ENCODE data around the gene SCO2.
"Not testable (repeated sequence)": the region's sequence is repeated elsewhere in the genome, so short reads cannot be mapped to it uniquely, and the experiment has no call there.

Gene SCO2

GRCh38 chr22:50550395-50550794 is 25.0 kb upstream of the SCO2 start:
- no peak for DNase-seq

DNA sequence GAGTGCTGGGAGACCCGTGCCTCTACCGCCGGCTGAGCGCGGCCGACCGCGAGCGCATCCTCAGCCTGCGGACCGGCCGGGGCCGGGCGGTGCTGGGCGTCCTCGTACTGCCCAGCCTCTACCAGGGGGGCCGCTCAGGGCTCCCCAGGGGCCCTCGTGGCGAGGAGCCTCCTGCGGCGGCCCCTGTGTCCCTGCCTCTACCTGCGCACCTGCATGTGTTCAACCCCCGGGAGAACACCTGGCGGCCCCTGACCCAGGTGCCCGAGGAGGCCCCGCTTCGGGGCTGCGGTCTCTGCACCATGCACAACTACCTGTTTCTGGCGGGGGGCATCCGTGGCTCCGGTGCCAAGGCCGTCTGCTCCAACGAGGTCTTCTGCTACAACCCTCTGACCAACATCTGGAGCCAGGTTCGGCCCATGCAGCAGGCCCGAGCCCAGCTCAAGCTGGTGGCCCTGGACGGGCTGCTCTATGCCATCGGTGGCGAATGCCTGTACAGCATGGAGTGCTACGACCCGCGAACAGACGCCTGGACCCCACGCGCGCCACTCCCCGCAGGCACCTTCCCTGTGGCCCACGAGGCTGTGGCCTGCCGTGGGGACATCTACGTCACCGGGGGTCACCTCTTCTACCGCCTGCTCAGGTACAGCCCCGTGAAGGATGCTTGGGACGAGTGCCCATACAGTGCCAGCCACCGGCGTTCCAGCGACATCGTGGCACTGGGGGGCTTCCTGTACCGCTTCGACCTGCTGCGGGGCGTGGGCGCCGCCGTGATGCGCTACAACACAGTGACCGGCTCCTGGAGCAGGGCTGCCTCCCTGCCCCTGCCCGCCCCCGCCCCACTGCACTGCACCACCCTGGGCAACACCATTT is 23.8 kb upstream of the SCO2 start:
- no peak for DNase-seq

DNA sequence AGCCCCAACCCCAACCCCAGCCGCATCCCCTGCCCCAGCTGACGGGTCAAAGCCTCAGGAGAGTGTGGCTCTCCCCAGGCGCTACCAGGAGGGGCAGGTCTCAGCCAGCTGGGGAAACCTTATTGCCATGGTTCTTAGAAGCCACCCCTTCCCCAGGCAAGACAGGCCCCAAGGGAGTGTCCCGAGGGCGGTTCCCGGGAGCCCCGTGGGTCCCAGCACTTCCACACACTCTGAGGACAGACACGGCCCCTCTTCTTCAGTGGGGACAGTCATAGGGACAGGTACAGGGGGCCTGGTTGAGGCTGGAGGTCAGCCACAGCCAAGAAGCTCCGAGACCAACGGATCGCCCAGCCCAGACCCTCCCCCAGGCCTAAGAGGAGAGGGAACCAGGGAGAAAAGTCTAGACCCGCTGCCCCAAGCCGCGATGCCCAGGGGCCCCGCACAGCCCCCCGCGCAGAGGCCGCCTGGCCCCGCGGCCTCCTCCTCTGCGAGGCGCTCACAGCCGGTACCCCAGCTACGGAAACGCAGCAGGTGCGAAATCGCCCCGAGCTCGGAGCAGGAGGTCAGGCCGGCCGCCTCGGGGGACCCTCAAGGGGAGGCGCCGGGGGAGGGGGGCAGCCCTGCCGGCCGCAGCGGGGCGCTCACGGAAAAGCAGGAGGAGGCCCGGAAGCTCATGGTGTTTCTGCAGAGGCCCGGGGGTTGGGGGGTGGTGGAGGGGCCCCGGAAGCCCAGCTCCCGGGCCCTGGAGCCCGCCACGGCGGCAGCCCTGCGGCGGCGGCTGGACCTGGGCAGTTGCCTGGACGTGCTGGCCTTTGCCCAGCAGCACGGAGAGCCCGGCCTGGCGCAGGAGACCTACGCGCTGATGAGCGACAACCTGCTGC is 22.9 kb upstream of the SCO2 start:
- peak; percentile 85 for DNase-seq

DNA sequence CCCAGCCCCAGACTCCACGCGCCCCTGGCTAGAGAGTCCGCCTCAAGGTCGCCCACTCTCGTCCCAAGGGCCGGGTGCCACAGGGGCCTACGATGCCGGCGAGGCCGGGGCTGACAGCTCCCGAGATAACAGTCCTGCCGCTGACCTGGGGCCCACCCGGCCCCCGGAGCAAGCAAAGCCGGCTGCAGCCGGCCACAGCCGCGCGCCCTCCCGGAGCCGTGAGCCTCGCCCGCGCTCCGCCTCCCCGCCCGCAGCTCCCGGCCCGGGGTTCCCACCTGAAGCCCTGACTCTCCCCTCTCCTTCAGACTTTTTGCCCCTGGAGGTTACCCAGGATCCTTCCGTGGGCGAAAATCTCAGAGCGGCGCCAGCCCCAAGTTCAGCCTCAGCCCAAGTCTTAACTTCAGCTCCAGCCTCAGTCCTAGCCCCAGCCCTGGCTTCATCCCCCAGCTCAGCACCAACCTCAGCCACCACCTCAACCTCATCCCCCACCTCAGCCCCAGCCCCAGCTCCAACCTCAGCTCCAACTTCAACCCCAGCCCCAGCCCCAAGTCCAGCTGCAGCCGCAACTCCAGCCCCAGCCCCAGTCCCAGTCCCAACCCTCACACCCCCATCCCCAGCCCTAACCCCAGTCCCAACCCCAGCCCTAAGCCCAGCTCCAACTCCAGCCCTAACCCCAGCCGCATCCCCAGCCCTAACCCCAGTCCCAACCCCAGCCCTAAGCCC is 22.0 kb upstream of the SCO2 start:
- no peak for DNase-seq

- no peak for DNase-seq
Measured at GRCh38 chr22:50546326-50547262, 21.2 kb upstream of the SCO2 start.

GRCh38 chr22:50545522-50546325 is 20.3 kb upstream of the SCO2 start, which contains the start of gene KLHDC7B:
TSS of gene KLHDC7B (plus strand) at chr22:50545899. CDS start at chr22:50546244, 345 bp downstream.
- DNase-seq = no peak

GRCh38 chr22:50544746-50545253 is 19.4 kb upstream of the SCO2 start:
- no peak for DNase-seq

DNA sequence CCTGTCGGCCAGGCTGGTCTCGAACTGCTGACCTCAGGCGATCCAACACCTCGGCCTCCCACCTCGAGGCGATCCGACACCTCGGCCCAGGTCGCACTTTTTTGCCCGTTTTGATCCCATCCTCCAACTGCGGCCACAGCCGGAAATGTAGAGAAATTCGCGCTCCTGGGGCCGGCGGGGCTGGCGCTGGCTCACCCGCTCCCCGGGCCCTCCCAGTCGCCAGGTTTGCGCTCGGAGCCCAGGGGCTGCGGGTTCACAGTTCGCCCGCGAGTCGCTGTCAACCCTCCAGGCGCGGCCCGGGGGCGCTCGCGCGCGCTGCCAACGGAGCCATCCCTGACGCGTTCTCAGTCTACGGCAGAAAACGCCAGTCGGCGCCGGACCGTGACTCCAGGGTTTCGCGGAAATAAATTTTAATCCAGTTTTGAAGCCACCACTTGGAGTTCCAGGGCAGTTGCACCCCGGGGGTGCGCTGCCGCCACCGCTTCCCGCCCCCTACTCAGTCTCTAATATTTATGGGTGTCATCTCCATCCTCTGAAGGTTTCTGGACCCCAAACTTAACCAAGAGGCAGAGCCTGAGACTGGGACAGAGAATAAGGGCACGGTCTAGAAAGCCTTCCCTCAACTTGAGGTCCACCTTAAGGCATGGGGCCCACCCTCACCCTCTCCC is 18.8 kb upstream of the SCO2 start:
- DNase-seq = peak; percentile 94

DNA sequence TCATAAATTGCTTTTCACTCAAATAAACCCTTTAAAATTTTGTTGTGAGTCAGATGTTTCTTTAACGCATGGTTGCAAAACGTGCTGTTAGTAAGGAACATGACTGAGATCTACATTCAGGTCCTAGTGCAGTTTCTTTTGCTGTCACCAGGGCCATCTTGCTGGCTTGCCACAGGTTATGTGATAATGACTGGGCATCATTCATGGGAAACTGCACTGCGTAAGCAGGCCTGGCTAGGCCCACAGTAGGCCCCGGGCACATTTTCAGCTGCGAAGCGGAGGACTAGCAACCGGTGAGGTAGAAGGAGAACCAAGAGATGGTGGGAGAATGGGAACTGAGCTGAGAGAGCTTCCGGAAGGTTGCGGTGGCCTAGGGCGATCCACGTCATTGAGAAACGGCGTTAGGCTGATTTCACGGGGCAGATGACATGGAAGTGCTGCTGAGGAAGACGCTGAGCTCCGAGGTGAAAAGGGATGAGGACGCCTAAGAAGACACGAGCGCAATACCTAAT is 17.1 kb upstream of the SCO2 start:
- no peak for DNase-seq

- not testable (repeated sequence) for DNase-seq
Measured at GRCh38 chr22:50541667-50542026, 16.2 kb upstream of the SCO2 start.

DNA sequence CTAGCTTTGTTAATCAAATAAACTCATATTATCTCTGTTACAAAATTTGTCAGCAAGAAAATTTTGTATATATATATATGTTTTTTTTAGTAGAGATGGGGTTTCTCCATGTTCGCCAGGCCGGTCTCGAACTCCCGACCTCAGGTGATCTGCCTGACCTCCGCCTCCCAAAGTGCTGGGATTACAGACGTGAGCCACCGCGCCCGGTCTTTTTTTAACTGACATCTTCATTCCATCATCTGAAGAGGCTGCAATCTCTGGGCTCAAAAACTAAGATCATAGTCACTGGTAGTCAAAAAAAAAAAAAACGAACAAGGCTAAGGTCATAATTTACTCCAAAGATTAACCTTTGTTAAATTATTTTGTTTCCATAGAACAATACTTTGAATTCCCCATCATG is 15.0 kb upstream of the SCO2 start:
- no peak for DNase-seq

- no peak for DNase-seq
Measured at GRCh38 chr22:50537765-50538164, 12.4 kb upstream of the SCO2 start.

DNA sequence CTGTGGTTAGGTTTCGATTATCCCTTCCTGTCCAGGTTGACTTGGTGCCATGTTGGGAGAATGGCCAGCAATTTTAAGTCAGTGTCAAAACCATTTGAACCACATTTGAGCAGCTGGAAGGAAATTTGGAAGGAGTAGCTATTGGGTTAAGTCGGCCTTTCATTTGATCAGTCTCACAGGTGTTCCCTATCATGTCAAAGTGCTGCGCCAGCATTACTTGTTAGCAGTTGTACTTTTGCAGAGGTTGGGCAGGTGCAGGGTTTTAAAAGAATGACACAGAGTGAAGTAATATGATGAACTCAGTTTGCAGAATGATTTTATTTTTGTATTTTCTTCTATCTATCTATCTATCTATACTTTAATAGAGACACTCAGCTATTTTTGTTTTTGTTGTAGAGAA is 10.8 kb upstream of the SCO2 start:
- no peak for DNase-seq

DNA sequence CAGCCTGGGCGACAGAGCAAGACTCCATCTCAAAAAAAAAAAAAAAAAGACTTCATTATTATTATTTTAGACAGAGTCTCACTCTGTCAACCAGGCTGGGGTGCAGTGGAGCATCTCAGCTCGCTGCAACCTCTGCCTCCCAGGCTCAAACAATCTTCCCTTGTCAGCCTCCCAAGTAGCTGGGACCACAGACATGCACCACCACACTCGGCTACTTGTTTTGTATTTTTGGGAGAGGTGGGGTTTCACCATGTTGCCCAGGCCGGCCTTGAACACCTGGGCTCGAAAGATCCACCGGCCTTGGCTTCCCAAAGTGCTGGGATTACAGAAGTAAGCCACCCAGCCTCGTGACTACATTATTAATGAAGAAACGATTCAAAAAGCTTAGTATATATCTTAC is 9.7 kb upstream of the SCO2 start:
- no peak for DNase-seq

- not testable (repeated sequence) for DNase-seq
Measured at GRCh38 chr22:50533856-50534711, 8.7 kb upstream of the SCO2 start.

- no peak for DNase-seq
Measured at GRCh38 chr22:50532824-50533796, 7.7 kb upstream of the SCO2 start.

- DNase-seq = peak; percentile 66
Measured at GRCh38 chr22:50531962-50532674, 6.7 kb upstream of the SCO2 start.
